T-helper 2 cell treated with Interferon-gamma antibody and Interleukin-4, amounts not matched to agents 5 μg/mL and 100 μg/mL, for 36 hours (primary cell): ENCODE results near the gene ARHGAP24.

Experiments
- DNase-seq: peaks from one replicate; pipeline ENCODE4 v3.0.0; 2021; ENCODE audit warnings: low spot score
- H3K27ac Mint-ChIP-seq: one replicate; pipeline ENCODE4 v1.8.0; 2021; ENCODE audit warnings: mild to moderate bottlenecking, mixed read lengths
- H3K27me3 Mint-ChIP-seq: one replicate; pipeline ENCODE4 v1.8.0; 2021; ENCODE audit warnings: low read depth, mixed read lengths
- H3K36me3 Mint-ChIP-seq: one replicate; pipeline ENCODE4 v1.8.0; 2021; ENCODE audit warnings: low read depth, mixed read lengths
- H3K4me1 Mint-ChIP-seq: one replicate; pipeline ENCODE4 v1.8.0; 2021; ENCODE audit warnings: low read depth, mixed read lengths
- H3K4me3 Mint-ChIP-seq: one replicate; pipeline ENCODE4 v1.8.0; 2022; ENCODE audit warnings: mild to moderate bottlenecking, moderate library complexity, mixed read lengths
- H3K9me3 Mint-ChIP-seq: one replicate; pipeline ENCODE4 v1.8.0; 2021; ENCODE audit warnings: mixed read lengths

The ARHGAP24 gene

DNA sequence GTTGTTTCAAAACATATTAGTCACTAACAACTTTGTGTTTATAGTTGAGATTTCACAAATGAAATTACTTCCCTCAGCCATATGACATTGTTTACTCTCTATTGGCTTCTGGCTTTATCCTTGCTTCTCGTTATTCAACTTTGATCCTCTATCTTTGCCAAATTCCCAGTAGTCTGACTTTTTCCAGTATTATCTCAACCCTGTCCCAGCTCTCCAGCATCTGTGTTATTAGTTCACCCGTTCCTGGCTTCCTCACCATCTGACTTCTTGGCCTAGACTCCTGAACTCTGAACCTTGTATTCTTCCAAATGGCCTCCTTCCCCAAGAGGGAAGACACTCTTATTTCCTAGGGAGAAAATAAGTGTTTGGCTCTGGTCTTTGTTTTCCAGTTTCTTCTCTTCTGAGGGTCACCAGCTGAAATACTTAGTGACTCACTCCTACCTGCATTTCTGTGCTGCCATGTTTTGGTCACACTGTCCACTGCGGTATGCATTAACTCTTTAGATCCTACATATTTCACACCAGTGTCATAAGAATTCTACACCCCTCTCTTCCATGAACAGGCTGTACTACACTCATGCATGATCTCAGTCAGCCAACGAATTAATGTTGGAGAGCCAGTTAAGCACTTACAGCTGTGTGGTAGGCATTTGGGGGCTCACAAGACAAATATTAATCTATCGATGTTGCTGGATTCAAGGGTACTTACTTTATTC is 17.0 kb upstream of the ARHGAP24 start:
- H3K4me3 Mint-ChIP-seq = no peak overlapping the region
- no peaks in the 10 kb centered on the region for H3K4me1 Mint-ChIP-seq

DNA sequence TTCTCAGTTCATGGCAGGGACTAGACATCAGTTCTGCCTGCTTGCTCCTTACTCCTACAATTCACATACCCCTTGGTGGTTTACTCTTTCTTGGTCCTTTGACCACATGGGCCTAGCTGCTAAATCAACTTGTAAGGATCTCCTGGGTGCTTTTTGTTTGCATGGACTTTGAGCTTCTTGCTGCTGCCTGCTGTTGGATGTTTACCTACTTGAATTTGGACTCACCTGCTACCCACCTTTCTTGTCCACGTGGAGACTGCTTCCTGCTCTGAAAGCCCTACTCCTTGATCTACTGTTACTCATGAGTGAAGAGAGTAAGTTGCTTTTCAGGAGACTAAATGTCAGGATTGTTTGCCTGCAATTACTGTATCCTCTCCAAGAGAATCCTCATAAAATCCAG is 15.2 kb upstream of the ARHGAP24 start:
- no peak overlapping the region for H3K4me3 Mint-ChIP-seq
- no peaks in the 10 kb centered on the region for H3K9me3 Mint-ChIP-seq
- no peaks in the 10 kb centered on the region for H3K36me3 Mint-ChIP-seq
- H3K27ac Mint-ChIP-seq = no peak overlapping the region
- H3K27me3 Mint-ChIP-seq = no peaks in the 10 kb centered on the region
- no peak for DNase-seq
- no peaks in the 10 kb centered on the region for H3K4me1 Mint-ChIP-seq

More for the DNA sequence above, 17.0 kb upstream of the ARHGAP24 start:
- H3K9me3 Mint-ChIP-seq = no peaks in the 10 kb centered on the region
- no peaks in the 10 kb centered on the region for H3K27me3 Mint-ChIP-seq
- no peak overlapping the region for H3K27ac Mint-ChIP-seq
- no peaks in the 10 kb centered on the region for H3K36me3 Mint-ChIP-seq
- DNase-seq = no peak

DNA sequence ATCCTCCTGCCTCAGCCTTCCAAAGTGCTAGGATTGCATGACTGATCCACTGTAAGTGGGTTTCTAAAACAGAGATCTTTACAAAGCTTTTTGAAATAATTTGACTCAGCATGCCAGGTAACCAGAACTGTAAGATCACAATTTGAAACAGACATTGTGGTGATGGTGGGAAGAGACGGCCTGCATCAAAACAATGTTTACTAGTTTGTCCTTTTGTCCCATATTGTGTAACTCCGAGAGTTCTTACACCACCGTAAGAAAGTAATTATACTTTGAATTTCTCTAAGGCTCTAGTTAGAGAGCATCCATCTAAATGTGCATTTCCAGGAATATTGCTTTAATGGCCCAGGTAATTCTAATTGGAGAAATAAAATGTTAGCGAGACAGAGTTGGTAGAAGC is 594 bp upstream of the ARHGAP24 start:
- DNase-seq = no peak
- no peaks in the 10 kb centered on the region for H3K36me3 Mint-ChIP-seq
- H3K4me3 Mint-ChIP-seq = no peak overlapping the region
- peaks cover 20% of the 10 kb centered on the region for H3K27me3 Mint-ChIP-seq
- H3K4me1 Mint-ChIP-seq = no peaks in the 10 kb centered on the region
- no peak overlapping the region for H3K27ac Mint-ChIP-seq
- H3K9me3 Mint-ChIP-seq = no peaks in the 10 kb centered on the region

GRCh38 chr4:85475631-85476233 is 782 bp downstream of the ARHGAP24 start:
- Mint-ChIP-seq H3K27me3 (peaks cover 20% of the 10 kb centered on the region), H3K27ac (no peak overlapping the region), H3K9me3 (no peaks in the 10 kb centered on the region), H3K4me1 (no peaks in the 10 kb centered on the region), H3K4me3 (no peak overlapping the region), H3K36me3 (no peaks in the 10 kb centered on the region)
- DNase-seq = no peak

GRCh38 chr4:85476381-85476780 is 1.4 kb downstream of the ARHGAP24 start:
- H3K9me3 Mint-ChIP-seq = no peaks in the 10 kb centered on the region
- H3K27me3 Mint-ChIP-seq = peaks cover 20% of the 10 kb centered on the region
- H3K36me3 Mint-ChIP-seq = no peaks in the 10 kb centered on the region
- no peak overlapping the region for H3K4me3 Mint-ChIP-seq
- no peaks in the 10 kb centered on the region for H3K4me1 Mint-ChIP-seq
- no peak for DNase-seq
- H3K27ac Mint-ChIP-seq = no peak overlapping the region

- H3K4me1 Mint-ChIP-seq = no peaks in the 10 kb centered on the region
- no peak overlapping the region for H3K4me3 Mint-ChIP-seq
- DNase-seq = no peak
- peaks cover 20% of the 10 kb centered on the region for H3K27me3 Mint-ChIP-seq
- H3K9me3 Mint-ChIP-seq = no peaks in the 10 kb centered on the region
- H3K36me3 Mint-ChIP-seq = no peaks in the 10 kb centered on the region
- no peak overlapping the region for H3K27ac Mint-ChIP-seq
Measured at GRCh38 chr4:85477534-85477933, 2.6 kb downstream of the ARHGAP24 start.

DNA sequence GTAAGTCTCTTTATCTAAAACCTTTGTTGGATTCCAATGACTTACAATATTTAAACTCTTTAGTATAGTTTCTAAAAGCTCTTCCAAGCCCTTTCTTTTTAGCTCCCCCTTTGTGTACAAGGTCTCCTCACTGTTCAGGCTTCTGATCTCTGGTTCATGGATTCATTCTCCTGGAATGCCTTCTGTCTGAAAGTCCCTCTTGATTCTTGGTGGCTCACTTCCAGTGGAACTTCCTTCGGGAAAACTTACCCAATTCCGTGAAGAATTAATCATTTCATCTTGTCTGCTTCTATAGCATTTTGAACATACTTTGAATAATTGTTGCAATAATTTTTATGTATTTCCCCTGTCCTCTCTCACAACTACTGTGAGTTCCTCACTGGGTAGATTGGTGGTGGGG is 3.6 kb downstream of the ARHGAP24 start:
- no peak for DNase-seq
- H3K27ac Mint-ChIP-seq = no peak overlapping the region
- H3K4me3 Mint-ChIP-seq = no peak overlapping the region
- H3K27me3 Mint-ChIP-seq = peaks cover 20% of the 10 kb centered on the region
- no peaks in the 10 kb centered on the region for H3K9me3 Mint-ChIP-seq
- H3K36me3 Mint-ChIP-seq = no peaks in the 10 kb centered on the region
- H3K4me1 Mint-ChIP-seq = no peaks in the 10 kb centered on the region

- Mint-ChIP-seq H3K27ac (no peak overlapping the region), H3K9me3 (no peaks in the 10 kb centered on the region), H3K4me3 (no peak overlapping the region), H3K4me1 (no peaks in the 10 kb centered on the region), H3K36me3 (no peaks in the 10 kb centered on the region), H3K27me3 (peaks cover 4% of the 10 kb centered on the region)
- DNase-seq = no peak
Measured at GRCh38 chr4:85482010-85482738, 7.2 kb downstream of the ARHGAP24 start.

GRCh38 chr4:85486425-85487086 is 11.6 kb downstream of the ARHGAP24 start:
- Mint-ChIP-seq H3K4me3 (no peak overlapping the region), H3K27me3 (no peaks in the 10 kb centered on the region), H3K9me3 (no peaks in the 10 kb centered on the region), H3K4me1 (no peaks in the 10 kb centered on the region), H3K36me3 (no peaks in the 10 kb centered on the region), H3K27ac (no peak overlapping the region)
- no peak for DNase-seq

- no peak overlapping the region for H3K4me3 Mint-ChIP-seq
- DNase-seq = no peak
- no peak overlapping the region for H3K27ac Mint-ChIP-seq
- no peaks in the 10 kb centered on the region for H3K27me3 Mint-ChIP-seq
- peaks cover 4% of the 10 kb centered on the region for H3K9me3 Mint-ChIP-seq
- no peaks in the 10 kb centered on the region for H3K4me1 Mint-ChIP-seq
- no peaks in the 10 kb centered on the region for H3K36me3 Mint-ChIP-seq
Measured at GRCh38 chr4:85488416-85488815, 13.5 kb downstream of the ARHGAP24 start.

- Mint-ChIP-seq H3K4me3 (no peak overlapping the region), H3K27me3 (no peaks in the 10 kb centered on the region), H3K36me3 (no peaks in the 10 kb centered on the region), H3K9me3 (peaks cover 5% of the 10 kb centered on the region), H3K27ac (no peak overlapping the region), H3K4me1 (no peaks in the 10 kb centered on the region)
- DNase-seq = no peak
Measured at GRCh38 chr4:85489273-85489981, 14.5 kb downstream of the ARHGAP24 start.

GRCh38 chr4:85491527-85491926 is 16.6 kb downstream of the ARHGAP24 start:
- Mint-ChIP-seq H3K27me3 (no peaks in the 10 kb centered on the region), H3K4me1 (no peaks in the 10 kb centered on the region), H3K27ac (no peak overlapping the region), H3K4me3 (no peak overlapping the region), H3K9me3 (peaks cover 8% of the 10 kb centered on the region), H3K36me3 (no peaks in the 10 kb centered on the region)
- DNase-seq = no peak

GRCh38 chr4:85492336-85492735 is 17.4 kb downstream of the ARHGAP24 start:
- no peak for DNase-seq
- no peaks in the 10 kb centered on the region for H3K27me3 Mint-ChIP-seq
- H3K9me3 Mint-ChIP-seq = peaks cover 8% of the 10 kb centered on the region
- no peak overlapping the region for H3K4me3 Mint-ChIP-seq
- no peak overlapping the region for H3K27ac Mint-ChIP-seq
- H3K36me3 Mint-ChIP-seq = no peaks in the 10 kb centered on the region
- H3K4me1 Mint-ChIP-seq = no peaks in the 10 kb centered on the region
